A673 (cell line): ENCODE data around the gene ADAMTSL3. TPM values are rescaled to one million over a fixed set of nuclear protein-coding genes. Genes with fewer than 3 reads are reported as not detected.
"Not testable (repeated sequence)": the region's sequence is repeated elsewhere in the genome, so short reads cannot be mapped to it uniquely, and the experiment has no call there.

Experiments
- BruUV-seq: library from RNA; stranded (reverse); fragments of 400-500 nt; replicated peaks from 2 replicates; lab custom pipeline; 2021; lab: Mats Ljungman, UMichigan
- CTCF ChIA-PET: fragments of 300-600 bp; sonication (Branson Sonifier 250); formaldehyde crosslinking; loops from one replicate; lab custom pipeline; 2022; ENCODE audit warnings: antibody characterized with exemption; lab: Charles Lee
- POLR2A ChIA-PET: fragments of 300-600 bp; sonication (Branson Sonifier 250); formaldehyde crosslinking; loops from one replicate; lab custom pipeline; 2022; ENCODE audit warnings: antibody characterized with exemption; ENCODE audit not compliant: low non-redundant PET; lab: Charles Lee
- DNase-seq: peaks from one replicate; pipeline ENCODE4 v3.0.0-alpha.2; 2015; ENCODE audit warnings: low spot score
- H3K27ac ChIP-seq: fragments of 200-600 bp; sonication (generic); 2 replicates; pipeline ENCODE4 v1.5.1; 2016; ENCODE audit warnings: mixed run types, low read depth, mild to moderate bottlenecking, mixed read lengths, antibody characterized with exemption, low read length; ENCODE audit not compliant: poor library complexity, severe bottlenecking
- H3K27me3 ChIP-seq: fragments of 200-600 bp; sonication (generic); replicated peaks from 2 replicates; pipeline ENCODE4 v1.6.1; 2017; ENCODE audit warnings: mixed run types, low read depth, mild to moderate bottlenecking, mixed read lengths, antibody characterized with exemption, low read length; ENCODE audit not compliant: insufficient read depth, poor library complexity
- H3K36me3 ChIP-seq: fragments of 200-600 bp; sonication (generic); 2 replicates; pipeline ENCODE4 v1.6.1; 2016; ENCODE audit warnings: mixed run types, mild to moderate bottlenecking, mixed read lengths, antibody characterized with exemption, low read length; ENCODE audit not compliant: insufficient read depth, poor library complexity, severe bottlenecking
- H3K4me1 ChIP-seq: fragments of 200-600 bp; sonication (generic); 2 replicates; pipeline ENCODE4 v1.6.1; 2017; ENCODE audit warnings: mixed run types, mild to moderate bottlenecking, mixed read lengths, antibody characterized with exemption, low read length; ENCODE audit not compliant: insufficient read depth, poor library complexity, severe bottlenecking
- H3K4me3 ChIP-seq: fragments of 200-600 bp; sonication (generic); 2 replicates; pipeline ENCODE4 v1.5.1; 2016; ENCODE audit warnings: low read depth, mixed run types, mild to moderate bottlenecking, mixed read lengths, low read length; ENCODE audit not compliant: poor library complexity, severe bottlenecking
- H3K9me3 ChIP-seq: fragments of 200-600 bp; sonication (generic); 2 replicates; pipeline ENCODE4 v1.6.1; 2016; ENCODE audit warnings: mixed run types, low read depth, mild to moderate bottlenecking, mixed read lengths, antibody characterized with exemption, low read length; ENCODE audit not compliant: poor library complexity, severe bottlenecking
- EZH2 ChIP-seq: fragments of 200-600 bp; sonication (generic); IDR thresholded peaks from 2 replicates; pipeline ENCODE4 v1.6.1; 2017; ENCODE audit warnings: borderline replicate concordance, low read depth, mild to moderate bottlenecking, mixed read lengths, antibody characterized with exemption, low read length; ENCODE audit not compliant: poor library complexity, severe bottlenecking
- intact Hi-C: fragments of 100-400 bp; cut with micrococcal nuclease; formaldehyde crosslinking; loops from one replicate; pipeline ENCODE4 v1.10.0; 2022; ENCODE audit not compliant: unreplicated experiment
- total RNA-seq: library from RNA; stranded (reverse); gene quantifications from 2 replicates; pipeline ENCODE4 v1.2.3, GENCODE V29; 2021
- TF ChIP-seq, protein P1 (sequence below): fragments of 300-800, 200-600 bp; sonication (generic); conservative IDR thresholded peaks from 2 replicates; pipeline ENCODE4 v1.5.1; 2017; ENCODE audit warnings: low read depth, mild to moderate bottlenecking, antibody characterized with exemption, low read length, moderate library complexity, mixed read lengths

ADAMTSL3 gene
- total RNA-seq, 1 experiment from 2014 or later = 0.95 TPM

GRCh38 chr15:83959477-83959876 lies 305.6 kb downstream of the ADAMTSL3 start:
- Histone ChIP-seq H3K27ac (no peak overlapping the region), H3K9me3 (no peaks in the 10 kb centered on the region), H3K27me3 (no peaks in the 10 kb centered on the region), H3K4me1 (no peaks in the 10 kb centered on the region), H3K36me3 (no peaks in the 10 kb centered on the region), H3K4me3 (no peak overlapping the region)
- ChIA-PET CTCF (no interaction called here), POLR2A (no interaction called here)
- TF ChIP-seq EZH2 = no peak
- TF ChIP-seq, protein P1, sequence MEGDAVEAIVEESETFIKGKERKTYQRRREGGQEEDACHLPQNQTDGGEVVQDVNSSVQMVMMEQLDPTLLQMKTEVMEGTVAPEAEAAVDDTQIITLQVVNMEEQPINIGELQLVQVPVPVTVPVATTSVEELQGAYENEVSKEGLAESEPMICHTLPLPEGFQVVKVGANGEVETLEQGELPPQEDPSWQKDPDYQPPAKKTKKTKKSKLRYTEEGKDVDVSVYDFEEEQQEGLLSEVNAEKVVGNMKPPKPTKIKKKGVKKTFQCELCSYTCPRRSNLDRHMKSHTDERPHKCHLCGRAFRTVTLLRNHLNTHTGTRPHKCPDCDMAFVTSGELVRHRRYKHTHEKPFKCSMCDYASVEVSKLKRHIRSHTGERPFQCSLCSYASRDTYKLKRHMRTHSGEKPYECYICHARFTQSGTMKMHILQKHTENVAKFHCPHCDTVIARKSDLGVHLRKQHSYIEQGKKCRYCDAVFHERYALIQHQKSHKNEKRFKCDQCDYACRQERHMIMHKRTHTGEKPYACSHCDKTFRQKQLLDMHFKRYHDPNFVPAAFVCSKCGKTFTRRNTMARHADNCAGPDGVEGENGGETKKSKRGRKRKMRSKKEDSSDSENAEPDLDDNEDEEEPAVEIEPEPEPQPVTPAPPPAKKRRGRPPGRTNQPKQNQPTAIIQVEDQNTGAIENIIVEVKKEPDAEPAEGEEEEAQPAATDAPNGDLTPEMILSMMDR = no peak
- no peak for DNase-seq
- intact Hi-C loops = no loop called here
- no TSS peak for BruUV-seq

DNA sequence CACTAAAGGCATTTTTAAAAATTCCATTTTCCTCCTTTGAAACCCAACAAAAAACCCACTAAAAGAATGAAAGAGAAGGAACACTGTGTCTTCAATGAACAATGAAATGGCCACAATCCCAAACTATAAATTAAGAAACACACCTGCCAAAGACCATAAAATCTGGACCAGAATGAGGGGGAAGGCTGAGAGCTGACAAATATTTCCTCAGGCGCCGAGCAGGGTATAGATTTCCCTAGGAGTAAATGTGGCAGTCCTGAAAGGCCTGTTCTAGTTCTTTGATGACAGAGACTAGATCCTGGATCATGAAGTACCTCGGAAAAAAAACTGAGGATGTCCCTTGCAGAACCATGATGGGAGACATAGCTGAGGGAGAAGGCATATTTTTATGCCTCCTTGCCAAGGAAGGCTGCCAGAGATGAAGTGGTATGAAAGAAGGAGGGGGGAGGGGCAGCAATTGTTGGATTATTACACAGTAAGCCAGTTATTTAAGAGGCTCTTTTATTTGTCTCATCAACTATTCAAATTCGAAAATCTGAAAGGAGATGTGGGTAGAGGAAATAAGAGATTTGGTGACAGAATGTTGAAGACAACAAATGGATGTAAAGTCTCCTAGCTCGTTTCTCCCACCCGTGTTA lies 306.4 kb downstream of the ADAMTSL3 start:
- no TSS peak for BruUV-seq
- no peak for TF ChIP-seq EZH2
- TF ChIP-seq, protein P1 = no peak
- no peak overlapping the region for H3K4me3 ChIP-seq
- ChIA-PET CTCF (no interaction called here), POLR2A (no interaction called here)
- intact Hi-C loops = no loop called here
- H3K27ac ChIP-seq = no peak overlapping the region
- no peak for DNase-seq
- H3K27me3 ChIP-seq = no peaks in the 10 kb centered on the region
- H3K4me1 ChIP-seq = no peaks in the 10 kb centered on the region
- H3K9me3 ChIP-seq = no peaks in the 10 kb centered on the region
- H3K36me3 ChIP-seq = no peaks in the 10 kb centered on the region

- ChIA-PET POLR2A (no interaction called here), CTCF (no interaction called here)
- Histone ChIP-seq H3K9me3 (no peaks in the 10 kb centered on the region), H3K27ac (no peak overlapping the region), H3K36me3 (no peaks in the 10 kb centered on the region), H3K4me1 (no peaks in the 10 kb centered on the region), H3K4me3 (no peak overlapping the region), H3K27me3 (no peaks in the 10 kb centered on the region)
- BruUV-seq = no TSS peak
- intact Hi-C loops = no loop called here
- no peak for TF ChIP-seq EZH2
- TF ChIP-seq, protein P1 = no peak
- peak; percentile 9 for DNase-seq
Observed at GRCh38 chr15:83961311-83961710, 307.4 kb downstream of the ADAMTSL3 start.

DNA sequence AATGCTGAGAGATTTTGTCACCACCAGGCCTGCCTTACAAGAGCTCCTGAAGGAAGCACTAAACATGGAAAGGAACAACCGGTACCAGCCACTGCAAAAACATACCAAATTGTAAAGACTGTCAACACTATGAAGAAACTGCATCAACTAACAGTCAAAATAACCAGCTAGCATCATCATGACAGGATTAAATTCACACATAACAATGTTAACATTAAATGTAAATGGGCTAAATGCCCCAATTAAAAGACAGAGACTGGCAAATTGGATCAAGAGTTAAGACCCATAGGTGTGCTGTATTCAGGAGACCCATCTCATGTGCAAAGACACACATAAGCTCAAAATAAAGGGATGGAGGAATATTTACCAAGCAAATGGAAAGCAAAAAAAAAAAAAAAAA lies 311.0 kb downstream of the ADAMTSL3 start:
- H3K36me3 ChIP-seq, POLR2A ChIA-PET, DNase-seq, CTCF ChIA-PET, intact Hi-C loops, H3K9me3 ChIP-seq, H3K27ac ChIP-seq, H3K27me3 ChIP-seq, BruUV-seq, H3K4me3 ChIP-seq, H3K4me1 ChIP-seq: not testable (repeated sequence)
